Stimulated activated CD8-positive, alpha-beta memory T cell treated with anti-CD3 and anti-CD28 coated beads, Interleukin-4, amount 100 ng/mL, for 1 hour (primary cell): ENCODE data around the gene NRP2.

Experiments
- DNase-seq, 2 donors: peaks; one replicate each; pipeline ENCODE4 v3.0.0-alpha.2; 2020; ENCODE audit warnings: low read depth in 2 of 2, low spot score in 1 of 2

Gene NRP2

DNA sequence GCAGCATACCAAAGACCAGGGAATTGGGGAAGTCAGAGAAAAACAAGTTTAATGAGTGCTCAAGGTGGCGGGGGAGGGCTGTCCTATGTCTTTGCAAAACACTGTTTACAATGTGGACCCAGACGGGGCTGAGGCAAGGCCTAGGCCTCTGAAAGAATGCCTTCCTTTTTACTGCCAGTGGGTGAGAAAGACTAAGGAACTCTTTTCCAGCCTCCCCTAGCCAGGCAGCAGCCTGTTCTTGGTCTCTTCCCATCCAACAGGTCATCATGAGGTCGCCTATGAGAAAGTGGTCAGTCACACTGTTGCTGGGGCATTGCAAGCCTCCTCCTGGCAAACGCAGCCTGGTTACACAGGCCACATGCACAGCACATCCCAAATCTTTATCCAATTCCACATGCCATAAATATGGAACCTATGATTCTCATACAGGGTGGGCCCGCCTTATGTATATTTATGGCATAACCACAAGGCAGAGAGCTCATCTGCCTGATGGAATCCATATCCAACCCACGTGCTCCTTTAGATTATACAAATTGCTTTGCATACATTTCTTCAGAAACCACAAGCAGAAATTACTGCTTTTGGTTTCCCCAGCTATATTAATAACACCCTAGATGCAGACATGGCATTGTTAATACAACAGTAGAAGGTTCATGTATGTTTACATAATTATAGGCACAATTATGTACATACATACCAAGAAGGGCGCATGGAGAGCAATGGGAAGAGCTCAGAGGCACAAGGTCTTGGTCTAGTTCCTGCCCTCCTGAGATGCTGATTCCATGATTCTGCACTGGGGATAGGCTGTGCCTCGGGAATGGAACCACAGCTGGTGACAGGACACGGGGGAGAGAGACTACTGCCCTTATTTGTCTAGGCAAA, 48.6 kb downstream of the NRP2 start:
- no peak for DNase-seq

DNA sequence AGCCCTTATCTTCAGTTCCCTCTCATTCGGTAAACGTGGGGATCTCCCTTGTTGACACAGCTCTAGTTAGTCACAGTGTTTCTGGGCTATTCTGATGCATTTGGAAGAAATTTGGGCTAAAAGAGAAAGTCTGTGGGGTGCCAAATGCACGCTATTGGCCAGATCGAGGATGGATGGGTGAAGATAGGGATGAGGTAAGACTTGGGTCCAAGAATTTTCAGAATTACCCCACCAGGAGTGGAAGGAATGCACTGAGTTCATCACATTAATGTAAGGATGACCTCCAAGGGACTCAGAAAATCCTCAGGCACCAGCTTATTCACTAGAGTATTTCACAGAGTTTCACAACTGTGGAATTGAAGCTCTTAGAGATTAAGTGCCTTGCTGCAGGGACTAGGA, 49.3 kb downstream of the NRP2 start:
- DNase-seq = no peak

DNA sequence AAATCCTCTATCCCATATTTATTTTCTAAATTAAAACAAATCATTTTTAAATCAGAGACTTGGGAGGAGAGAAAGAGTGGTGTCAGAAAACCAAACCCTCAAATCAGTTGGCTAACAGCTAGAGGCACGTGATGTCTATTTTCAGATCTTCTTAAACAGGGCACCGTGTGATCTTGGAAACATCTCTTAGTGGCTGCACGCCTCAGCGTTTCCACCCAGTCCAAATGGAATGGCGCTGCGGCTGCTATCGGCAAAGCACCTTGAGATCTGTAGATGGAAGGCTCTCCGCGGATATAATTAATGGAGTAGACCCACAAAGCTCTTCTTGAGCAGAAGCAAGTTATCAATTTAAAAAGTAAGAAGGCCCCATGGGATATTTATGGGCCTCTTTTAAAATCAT, 50.0 kb downstream of the NRP2 start:
- DNase-seq = no peak

DNA sequence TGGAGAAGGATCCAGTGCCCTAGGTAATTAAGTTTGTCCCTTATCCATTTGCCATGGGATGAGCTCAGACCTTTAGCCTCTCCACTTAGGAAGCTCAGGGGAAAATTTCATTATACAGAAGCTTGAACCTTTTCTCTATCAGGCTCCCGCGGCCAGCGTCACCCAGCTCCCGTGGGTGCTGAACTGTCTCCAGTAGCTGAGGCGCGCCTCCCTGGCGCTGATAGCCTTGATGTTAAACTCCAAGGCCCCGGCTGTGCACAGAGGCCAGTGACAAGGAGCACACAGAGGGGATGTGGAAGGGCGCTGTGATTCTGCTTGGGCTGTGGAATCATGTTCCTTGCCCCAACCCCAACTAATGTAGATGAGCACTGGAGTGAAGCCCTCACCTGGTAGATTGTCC, 50.8 kb downstream of the NRP2 start:
- no peak for DNase-seq

DNA sequence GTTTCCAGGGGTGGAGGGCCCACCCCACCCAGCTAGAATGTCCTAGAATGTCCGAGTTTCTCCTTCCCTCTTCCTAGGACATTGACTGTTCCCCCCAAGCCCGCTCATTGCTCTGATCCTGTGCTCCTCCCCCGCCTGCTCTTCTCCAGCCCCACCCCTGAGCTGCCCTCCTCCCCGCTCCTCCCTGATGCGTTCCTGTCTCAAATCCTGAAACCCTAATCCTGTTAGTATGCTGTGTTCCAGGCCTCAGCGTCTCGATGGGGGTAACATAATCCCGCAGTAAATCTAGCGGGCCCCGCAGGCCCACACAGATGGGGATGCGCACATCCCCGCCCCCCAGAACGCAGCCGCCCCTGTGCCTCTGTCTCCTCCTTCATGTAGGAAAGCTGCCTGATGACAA, 51.3 kb downstream of the NRP2 start:
- DNase-seq = no peak

DNA sequence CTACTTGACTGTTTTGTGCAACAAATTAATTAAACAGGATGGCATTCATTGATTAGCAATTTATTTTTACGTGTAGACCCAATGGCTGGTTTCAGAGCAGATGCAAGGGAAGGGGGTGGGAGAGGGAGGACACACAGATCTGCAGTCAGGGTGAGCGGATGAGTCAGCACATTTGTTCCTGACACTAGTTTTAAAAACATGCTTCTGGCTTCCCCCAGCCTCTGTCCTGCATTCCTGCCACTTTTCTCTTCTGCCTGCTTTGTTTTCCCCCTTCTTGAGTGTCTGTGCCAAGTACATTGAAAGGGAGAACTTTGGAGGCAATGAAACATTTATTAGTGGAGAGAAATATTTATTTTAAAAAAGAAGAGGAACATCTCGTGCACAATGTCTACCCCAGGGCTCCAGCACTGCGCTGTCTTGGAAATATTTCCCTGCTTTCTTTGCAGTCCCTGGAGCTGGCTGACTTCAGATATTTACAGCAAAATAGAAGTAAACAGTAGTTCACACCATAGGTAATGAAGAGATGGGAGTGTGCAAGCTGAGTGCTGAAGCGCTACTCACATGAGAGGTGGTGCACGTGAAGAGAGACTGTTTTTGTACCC, 52.2 kb downstream of the NRP2 start:
- no peak for DNase-seq

DNA sequence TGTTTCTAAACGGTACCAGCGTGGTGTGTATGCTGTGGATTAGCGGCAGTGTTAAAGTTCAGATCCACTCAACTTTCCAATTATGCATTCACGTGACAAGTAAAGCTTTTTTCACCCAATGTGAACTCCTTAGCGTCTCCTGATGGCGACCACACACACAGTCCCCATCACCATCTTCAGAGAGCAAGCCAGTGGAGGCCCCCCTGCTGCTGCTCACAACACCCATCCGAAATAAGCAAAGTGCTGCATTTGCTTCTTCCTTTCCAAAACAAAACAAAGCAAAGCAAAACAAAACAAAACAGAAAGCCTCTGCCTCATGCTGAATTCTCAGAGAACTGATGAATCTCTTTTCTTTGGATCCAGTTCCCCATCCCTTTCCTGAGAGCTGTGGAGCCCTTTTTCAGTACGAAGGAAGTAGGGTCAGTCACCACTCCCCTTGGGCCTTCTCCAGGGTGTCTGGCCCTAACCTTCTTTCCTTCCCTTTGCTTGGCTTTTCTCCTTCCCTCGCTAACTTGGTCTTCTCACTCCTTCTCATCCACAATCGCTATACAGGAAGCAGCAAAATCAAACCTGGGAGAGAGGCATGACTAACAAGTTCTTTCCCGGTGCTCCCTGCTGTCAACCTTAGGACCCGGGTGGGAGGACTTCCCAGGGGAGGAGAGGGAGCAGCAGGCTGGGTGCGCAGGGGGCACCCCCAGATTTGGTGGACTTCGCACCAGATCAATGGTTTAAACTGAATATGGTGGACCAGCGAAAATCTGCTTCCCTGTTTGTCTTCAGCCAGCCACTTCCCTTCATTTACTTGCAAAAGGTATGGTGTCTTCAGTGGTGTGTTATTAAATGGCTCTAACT, 56.0 kb downstream of the NRP2 start:
- no peak for DNase-seq

DNA sequence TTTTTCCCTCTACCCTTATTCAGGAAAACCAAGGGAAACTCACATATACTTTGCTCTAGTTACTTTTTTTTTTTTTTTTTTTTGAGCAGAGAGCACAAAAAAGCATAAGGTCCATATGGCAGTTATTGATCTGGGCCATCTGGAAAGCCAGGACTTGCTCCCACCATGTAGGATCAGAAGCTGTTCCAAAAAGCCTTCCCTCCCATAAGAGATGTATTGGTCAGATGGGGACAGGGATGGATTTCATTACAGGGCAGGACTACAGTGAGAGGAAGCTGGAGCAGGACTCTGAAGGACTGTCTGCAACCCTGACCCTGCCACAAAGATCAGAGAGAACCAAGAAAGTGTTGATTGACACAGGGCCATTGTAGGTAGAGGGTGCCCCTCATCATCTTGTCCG, 57.3 kb downstream of the NRP2 start:
- DNase-seq = no peak

DNA sequence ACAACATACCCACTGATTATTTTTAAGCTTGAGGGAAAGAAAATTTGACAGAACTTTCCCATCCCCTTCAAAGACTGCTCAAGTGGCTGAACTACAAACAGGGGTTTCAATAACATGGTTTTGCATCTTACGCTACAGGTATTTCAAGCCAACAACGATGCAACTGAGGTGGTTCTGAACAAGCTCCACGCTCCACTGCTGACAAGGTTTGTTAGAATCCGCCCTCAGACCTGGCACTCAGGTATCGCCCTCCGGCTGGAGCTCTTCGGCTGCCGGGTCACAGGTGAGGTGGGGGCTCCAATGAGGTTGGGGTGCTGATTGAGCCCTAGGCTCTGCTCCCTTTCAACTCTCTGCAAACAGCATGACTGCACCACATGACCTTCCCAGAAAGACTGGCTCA, 58.1 kb downstream of the NRP2 start:
- DNase-seq = no peak

DNA sequence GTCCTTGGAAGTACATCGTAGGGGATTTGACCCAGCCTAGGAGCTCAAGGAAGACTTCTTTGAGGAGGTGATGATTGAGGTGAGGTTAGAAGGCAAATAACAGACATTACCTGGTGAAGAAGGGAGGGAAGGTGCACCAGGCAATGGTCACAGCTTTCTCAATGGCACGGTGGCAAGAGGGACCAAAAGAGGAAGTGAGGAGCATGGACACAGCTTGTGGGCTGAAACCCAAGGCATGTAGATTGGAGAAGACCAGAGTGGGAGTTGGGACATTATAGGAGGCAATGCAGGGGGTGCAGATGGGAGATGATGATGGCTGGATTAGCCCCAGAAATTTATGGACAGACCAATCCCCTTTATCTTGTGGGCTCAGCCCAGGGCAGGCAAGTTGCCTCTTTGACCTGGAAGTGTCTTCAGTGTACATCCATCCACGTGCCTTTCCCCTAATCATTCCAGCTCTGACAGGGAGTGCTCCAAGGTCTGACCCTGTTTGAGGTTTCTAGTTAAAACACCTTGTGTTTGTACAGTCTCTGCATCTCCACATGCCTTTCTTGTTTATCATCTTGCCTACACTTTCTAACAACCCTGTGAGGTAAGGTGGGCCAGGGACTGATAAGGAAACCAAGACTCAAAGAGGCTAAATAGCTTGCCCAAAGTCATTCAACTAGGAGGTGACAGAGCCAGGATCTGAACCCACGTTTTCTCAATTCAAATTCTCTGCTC, 59.1 kb downstream of the NRP2 start:
- no peak for DNase-seq

DNA sequence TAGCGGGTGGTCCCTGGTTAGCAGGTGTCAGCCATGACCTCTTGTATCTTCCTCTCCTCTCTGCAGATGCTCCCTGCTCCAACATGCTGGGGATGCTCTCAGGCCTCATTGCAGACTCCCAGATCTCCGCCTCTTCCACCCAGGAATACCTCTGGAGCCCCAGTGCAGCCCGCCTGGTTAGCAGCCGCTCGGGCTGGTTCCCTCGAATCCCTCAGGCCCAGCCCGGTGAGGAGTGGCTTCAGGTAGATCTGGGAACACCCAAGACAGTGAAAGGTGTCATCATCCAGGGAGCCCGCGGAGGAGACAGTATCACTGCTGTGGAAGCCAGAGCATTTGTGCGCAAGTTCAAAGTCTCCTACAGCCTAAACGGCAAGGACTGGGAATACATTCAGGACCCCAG, 60.8 kb downstream of the NRP2 start:
- DNase-seq = no peak

DNA sequence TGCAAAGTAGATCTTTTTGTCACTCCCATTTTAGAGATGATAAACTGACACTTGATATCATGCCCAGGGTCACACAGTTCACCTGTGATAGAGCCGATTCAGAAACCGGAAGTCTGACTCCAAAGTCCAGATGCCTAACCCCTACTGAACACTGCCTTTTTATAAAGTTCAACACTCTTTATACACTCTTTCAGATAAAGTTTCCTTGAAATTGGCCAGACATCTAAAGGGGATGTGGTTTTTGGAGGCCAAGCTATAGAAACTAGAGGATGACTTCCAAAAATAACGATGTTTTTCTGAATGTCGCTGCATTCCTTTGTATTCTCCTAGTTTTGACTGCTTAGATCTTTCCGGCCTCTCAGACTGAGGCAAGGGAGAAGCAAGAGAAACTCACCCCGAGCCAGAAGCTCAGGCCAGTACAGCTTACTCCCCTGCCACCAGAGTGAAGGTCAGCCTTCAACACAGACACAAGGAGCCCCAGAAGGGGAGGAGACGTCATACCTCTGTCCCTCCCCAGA, 61.8 kb downstream of the NRP2 start:
- no peak for DNase-seq

DNA sequence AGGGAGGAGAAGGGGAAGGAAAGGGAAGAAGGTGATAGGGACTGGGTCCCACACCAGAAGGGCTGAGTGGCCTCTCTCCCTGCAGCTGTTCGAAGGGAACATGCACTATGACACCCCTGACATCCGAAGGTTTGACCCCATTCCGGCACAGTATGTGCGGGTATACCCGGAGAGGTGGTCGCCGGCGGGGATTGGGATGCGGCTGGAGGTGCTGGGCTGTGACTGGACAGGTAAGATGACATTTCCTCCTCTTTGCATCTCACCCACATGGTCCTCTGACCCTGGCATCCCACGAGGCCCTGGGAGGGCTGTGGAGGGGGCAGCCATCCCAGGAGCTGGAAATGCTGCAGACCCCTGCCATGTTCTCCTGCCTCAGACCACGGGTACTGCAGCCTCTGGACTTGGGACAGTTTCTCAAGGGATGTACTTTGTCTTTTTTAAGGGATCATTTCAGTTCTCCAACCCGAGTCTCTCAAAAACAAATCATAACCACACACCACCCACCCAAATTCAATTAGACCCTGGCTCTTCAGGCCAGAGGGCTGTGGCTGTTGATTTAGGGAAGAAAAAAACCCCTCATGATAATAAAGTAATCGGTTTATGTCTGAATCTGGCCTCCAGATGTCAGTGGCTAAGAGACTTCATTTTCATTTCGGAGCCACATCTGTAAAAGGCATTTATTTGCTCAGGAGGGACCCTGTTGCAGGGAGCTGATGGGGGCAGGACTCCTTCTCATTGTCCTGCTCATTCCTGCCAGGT, 63.5 kb downstream of the NRP2 start:
- DNase-seq = no peak

DNA sequence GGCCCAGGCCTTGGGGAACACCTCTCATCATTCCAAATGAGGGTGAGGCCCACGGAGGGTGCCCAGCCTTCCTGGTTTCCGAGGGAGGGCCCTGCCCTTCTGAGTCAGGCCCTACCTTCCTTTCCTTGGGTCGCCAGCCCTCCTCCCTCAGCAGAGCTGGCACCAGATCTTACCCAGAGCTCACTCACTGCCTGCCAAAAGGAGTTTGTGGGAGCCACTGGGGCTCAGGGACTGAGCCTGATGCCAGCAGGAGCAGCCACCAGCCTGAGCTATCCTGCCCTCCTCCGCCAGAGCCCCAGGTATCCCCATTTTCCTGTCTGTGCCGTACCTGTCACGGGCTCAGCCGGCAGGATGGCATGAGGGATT, 64.1 kb downstream of the NRP2 start:
- DNase-seq = no peak

DNA sequence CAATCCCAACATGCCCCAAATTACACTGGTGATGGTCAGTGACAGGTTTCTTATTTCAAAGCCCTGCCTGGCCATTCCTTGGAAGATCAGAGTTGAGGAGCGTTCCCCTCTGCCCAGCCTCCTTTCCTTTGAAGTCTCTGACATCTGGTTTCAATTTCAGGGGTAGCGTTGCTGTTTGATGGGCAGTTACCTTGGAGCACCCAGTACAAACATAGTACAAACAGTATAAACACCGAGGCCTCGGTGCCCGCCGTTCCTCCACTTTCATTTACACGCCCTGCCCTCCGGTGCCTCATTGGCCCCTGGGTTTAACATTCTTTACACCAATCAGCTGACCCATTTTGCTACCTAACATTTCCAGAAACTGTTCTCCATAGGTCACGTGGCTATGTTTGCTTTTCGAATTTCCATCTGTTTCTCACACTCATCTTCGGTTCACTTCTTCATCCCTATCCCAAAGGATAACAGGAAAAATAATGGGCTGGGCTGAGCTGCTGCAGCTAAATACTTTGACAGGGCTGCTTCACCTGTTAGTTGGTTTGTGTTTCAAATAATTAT, 65.6 kb downstream of the NRP2 start:
- DNase-seq = no peak

DNA sequence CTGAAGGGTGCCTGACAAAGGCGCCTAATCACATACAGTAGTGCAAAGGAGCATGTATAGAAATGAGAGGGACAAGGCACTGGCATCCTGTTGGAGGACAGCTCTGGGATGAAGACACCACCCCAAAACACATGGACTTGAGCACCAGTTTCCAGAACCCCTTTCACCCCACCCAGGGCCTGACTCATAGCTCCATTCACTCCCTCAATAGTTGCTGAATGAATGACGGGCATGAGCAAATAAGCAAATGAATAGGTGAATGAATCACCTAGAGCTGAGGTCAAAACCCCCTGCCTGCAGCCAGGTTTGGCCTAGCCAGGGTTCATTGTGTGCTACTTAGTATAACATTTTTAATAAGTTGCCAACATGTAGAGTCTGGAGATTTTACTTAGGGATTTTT, 66.3 kb downstream of the NRP2 start:
- DNase-seq = no peak

DNA sequence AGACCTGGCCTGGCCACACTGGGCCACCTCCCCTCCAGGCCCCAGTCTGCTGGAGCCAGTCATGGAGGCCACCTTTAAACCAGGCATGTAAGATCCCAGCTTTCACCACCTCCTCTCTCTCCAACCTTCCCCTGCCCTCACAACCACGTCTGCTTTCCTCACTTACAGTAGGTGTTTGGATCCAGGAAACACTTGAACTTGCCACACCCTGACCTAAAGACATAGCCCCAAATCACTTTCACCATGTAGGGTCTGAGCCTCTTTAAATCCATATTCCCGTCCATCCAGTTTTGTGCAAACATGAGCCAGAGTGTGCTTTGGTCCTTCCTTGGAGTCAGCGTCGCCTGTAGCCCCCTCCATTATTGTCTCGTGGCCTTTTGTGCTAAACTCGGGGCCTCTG, 66.8 kb downstream of the NRP2 start:
- DNase-seq = no peak

DNA sequence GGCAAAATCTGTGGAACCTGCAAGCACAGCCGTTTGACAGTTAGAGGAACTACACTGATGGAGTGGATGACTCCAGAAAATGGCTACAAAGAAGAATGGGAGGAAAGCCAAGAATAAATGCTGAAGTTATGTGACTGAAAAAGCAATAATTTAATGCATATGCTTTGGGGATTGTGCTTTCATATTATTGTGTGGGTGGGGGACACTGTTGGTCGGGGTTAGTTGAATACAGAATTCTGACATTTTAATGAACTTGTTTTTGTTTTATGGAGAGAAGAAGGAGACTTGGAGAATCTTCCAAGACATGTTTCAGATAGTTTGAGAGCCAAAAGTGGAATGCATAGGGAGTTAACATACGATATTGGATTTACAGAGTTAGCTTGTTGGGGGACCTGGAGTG, 68.5 kb downstream of the NRP2 start:
- no peak for DNase-seq

DNA sequence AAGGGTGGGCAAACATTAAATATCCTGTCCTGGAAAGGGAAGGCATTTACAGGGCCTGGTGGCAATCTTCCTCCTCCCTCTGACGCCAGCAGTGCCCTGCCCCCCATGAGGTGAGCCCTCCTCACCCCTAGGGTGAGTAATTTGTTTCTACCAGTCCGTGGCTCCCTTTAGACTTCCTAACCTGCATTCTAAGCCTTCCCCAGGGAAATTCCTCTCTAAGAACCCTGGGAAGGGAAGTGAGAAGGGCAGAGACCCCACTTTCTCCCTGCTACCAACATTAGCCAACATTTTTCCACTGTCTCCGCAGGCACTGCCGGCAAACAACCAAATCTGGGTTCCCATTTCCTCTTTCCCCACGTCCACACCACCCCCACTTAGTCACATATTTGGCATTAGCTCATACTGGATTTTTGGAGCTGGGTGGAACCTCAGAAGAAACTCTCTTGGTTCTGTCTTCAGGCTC, 69.3 kb downstream of the NRP2 start:
- no peak for DNase-seq

DNA sequence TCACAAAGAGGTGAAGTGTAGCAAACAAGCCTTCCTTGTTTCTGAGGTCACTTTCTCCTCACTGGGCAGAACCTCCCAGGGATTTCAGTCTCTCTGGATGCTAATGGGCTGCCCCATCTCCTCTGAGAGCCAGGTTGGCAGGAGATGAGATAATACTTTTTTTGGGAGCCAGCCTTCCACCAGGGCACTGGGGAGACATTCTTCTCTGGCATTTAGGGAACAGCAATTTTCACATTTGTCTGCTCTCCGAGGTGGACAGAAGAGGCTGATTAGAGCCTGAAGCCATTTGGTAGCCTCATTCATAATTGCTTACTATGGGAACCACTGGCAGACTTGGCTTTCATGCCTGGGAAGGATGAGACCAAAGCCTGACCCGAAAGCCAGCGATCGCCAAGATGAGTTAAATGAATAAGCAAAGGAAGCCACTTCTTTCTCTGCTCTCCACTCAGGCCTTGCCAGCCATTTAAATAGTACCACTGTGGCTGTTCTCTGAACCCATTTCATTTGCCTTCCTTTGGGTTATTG, 70.1 kb downstream of the NRP2 start:
- DNase-seq = no peak
